Right lobe of liver (tissue), 6 donors: ENCODE measurements around the gene FREM1. TPM values are rescaled to one million over a fixed set of nuclear protein-coding genes. Genes with fewer than 3 reads are reported as not detected.

Experiments used
- ATAC-seq, 4 donors: fragments of 200-7000 bp; cut with Tn5 transposase; one replicate each; pipeline ENCODE4 v1.9.1; 2020; ENCODE audit warnings: mild to moderate bottlenecking in 4 of 4, moderate library complexity in 4 of 4
- DNase-seq, 3 donors: peaks; one replicate each; pipeline ENCODE4 v3.0.0-alpha.2; 2020
- H3K27ac ChIP-seq, 3 donors: fragments of 200-600 bp; one replicate each; pipeline ENCODE4 v1.8.0; 2022
- H3K27me3 ChIP-seq, 2 donors: fragments of 200-600 bp; one replicate each; pipeline ENCODE4 v1.8.0; 2022
- H3K36me3 ChIP-seq, 4 donors: fragments of 200-600 bp; sonication (generic) in 1 of 4; one replicate each; pipeline versions ENCODE4 v1.5.1 to v1.8.0; 2017 to 2022; ENCODE audit warnings: control low read depth in 1 of 4
- H3K4me1 ChIP-seq, 4 donors: fragments of 200-600 bp; sonication (generic) in 1 of 4; one replicate each; pipeline versions ENCODE4 v1.5.1 to v1.8.0; 2017 to 2022; ENCODE audit warnings: control low read depth in 1 of 4
- H3K4me3 ChIP-seq, 3 donors: fragments of 200-600 bp; one replicate each; pipeline ENCODE4 v1.8.0; 2022
- H3K9me3 ChIP-seq, 4 donors: fragments of 200-600 bp; sonication (generic) in 1 of 4; one replicate each; pipeline versions ENCODE4 v1.5.1 to v1.8.0; 2017 to 2022; ENCODE audit warnings: control low read depth in 1 of 4
- CTCF ChIP-seq, 4 donors: fragments of 200-600 bp in 3 of 4; fragments of 450-650 bp in 1 of 4; IDR thresholded peaks; one replicate each; pipeline versions ENCODE4 v1.5.1 to v1.8.0; 2016 to 2022; ENCODE audit warnings: antibody characterized with exemption in 4 of 4, mild to moderate bottlenecking in 2 of 4
- POLR2A ChIP-seq: fragments of 450-650 bp; IDR thresholded peaks from one replicate; pipeline ENCODE4 v1.6.1; 2017; ENCODE audit warnings: antibody characterized with exemption, mild to moderate bottlenecking
- WGBS: methylation state at CpG from one replicate; pipeline ENCODE4 v1.1.6; 2018; ENCODE audit warnings: low coverage, low lambda C conversion rate; ENCODE audit not compliant: insufficient coverage; ENCODE audit errors: missing lambda C conversion rate; 5-methylcytosine and 5-hydroxymethylcytosine counted together
- intact Hi-C, 2 donors: fragments of 100-400 bp; cut with DNase I; formaldehyde crosslinking; loops; one replicate each; pipeline versions ENCODE4 v1.11.2 to v1.14.1; 2022
- total RNA-seq, 6 experiments: library from RNA; depleted of rRNA in 2 of 6; stranded (reverse); fragments of >200 nt in 2 of 6; fragmentation: NEBNext Ultra II Directional in 3 of 6; extraction: Animal tissue kit (Norgen Biotek cat#: 25700) in 3 of 6; gene quantifications; one replicate each; pipeline versions ENCODE4 v1.1.0 to v1.2.4, GENCODE V29; 2016 to 2023
- donor health status: DM: no; HTN: yes; CAD: no.
- donor health status: DM: no; HTN: no; CAD: no.
- donor health status: DM: no; HTN: no; CAD: no.
- donor health status: DM: no; HTN: yes; CAD: no.
- donor health status: DM: no; HTN: yes; CAD: no.

FREM1 gene
- total RNA-seq, 6 experiments from 2014 or later: 0.12 to 2.6 (median 1.1) TPM

GRCh38 chr9:14783358-14783757 is 126.9 kb downstream of the FREM1 start:
- DNase-seq (no peak), ATAC-seq (no peak)
- no peaks in the 10 kb centered on the region for H3K36me3 ChIP-seq
- no peak overlapping the region for H3K4me3 ChIP-seq
- 33% methylated on average over 4 of the region's 4 CpGs for WGBS
- intact Hi-C loops: no loop called here
- no peak overlapping the region for H3K27ac ChIP-seq
- no peaks in the 10 kb centered on the region for H3K9me3 ChIP-seq
- TF ChIP-seq CTCF (IDR thresholded peaks at IDR 0.05): no peak
- no peak for TF ChIP-seq POLR2A
- no peaks in the 10 kb centered on the region for H3K4me1 ChIP-seq
- H3K27me3 ChIP-seq: no peaks in the 10 kb centered on the region

- intact Hi-C loops: no loop called here
- DNase-seq: no peak
- no peak for ATAC-seq
Measured at GRCh38 chr9:14782286-14783051, 127.8 kb downstream of the FREM1 start.

GRCh38 chr9:14780693-14781092 is 129.5 kb downstream of the FREM1 start:
- TF ChIP-seq POLR2A: no peak
- Histone ChIP-seq H3K27ac (no peak overlapping the region), H3K27me3 (no peaks in the 10 kb centered on the region), H3K9me3 (no peaks in the 10 kb centered on the region), H3K4me1 (no peaks in the 10 kb centered on the region), H3K4me3 (no peak overlapping the region), H3K36me3 (no peaks in the 10 kb centered on the region)
- ATAC-seq (no peak), DNase-seq (no peak)
- WGBS: 64% methylated on average over 4 of the region's 4 CpGs
- intact Hi-C loops: no loop called here

More at GRCh38 chr9:14782286-14783051, 127.8 kb downstream of the FREM1 start:
- WGBS: 64% methylated on average over 6 of the region's 8 CpGs
- Histone ChIP-seq H3K36me3 (no peaks in the 10 kb centered on the region), H3K27ac (no peak overlapping the region), H3K27me3 (no peaks in the 10 kb centered on the region), H3K4me3 (no peak overlapping the region), H3K4me1 (no peaks in the 10 kb centered on the region), H3K9me3 (no peaks in the 10 kb centered on the region)
- TF ChIP-seq POLR2A: no peak
- no peak for TF ChIP-seq CTCF (IDR thresholded peaks at IDR 0.05)

- no peak for TF ChIP-seq POLR2A
- no peak for TF ChIP-seq CTCF (IDR thresholded peaks at IDR 0.05)
- no peak overlapping the region for H3K27ac ChIP-seq
- no peak overlapping the region for H3K4me3 ChIP-seq
- WGBS: 81% methylated on average over 5 of the region's 5 CpGs
- H3K4me1 ChIP-seq: no peaks in the 10 kb centered on the region
- ATAC-seq: no peak
- intact Hi-C loops: no loop called here
- no peak for DNase-seq
- no peaks in the 10 kb centered on the region for H3K9me3 ChIP-seq
- H3K27me3 ChIP-seq: no peaks in the 10 kb centered on the region
- no peaks in the 10 kb centered on the region for H3K36me3 ChIP-seq
Measured at GRCh38 chr9:14780251-14780650, 130.0 kb downstream of the FREM1 start.

GRCh38 chr9:14779566-14780022 is 130.6 kb downstream of the FREM1 start:
- 43% methylated on average over 9 of the region's 11 CpGs for WGBS
- Histone ChIP-seq H3K9me3 (no peaks in the 10 kb centered on the region), H3K27me3 (no peaks in the 10 kb centered on the region), H3K36me3 (no peaks in the 10 kb centered on the region), H3K27ac (no peak overlapping the region), H3K4me3 (no peak overlapping the region), H3K4me1 (no peaks in the 10 kb centered on the region)
- ATAC-seq (no peak), DNase-seq (no peak)
- intact Hi-C loops: no loop called here
- TF ChIP-seq POLR2A: no peak
- TF ChIP-seq CTCF (IDR thresholded peaks at IDR 0.05): no peak
